Osteoblast (primary cell): Measurements from ENCODE around the gene SSTR5. TPM values are rescaled to one million over a fixed set of nuclear protein-coding genes. Genes with fewer than 3 reads are reported as not detected.

Experiments
- DNase-seq: peaks from one replicate; pipeline ENCODE4 v3.0.0; 2011; ENCODE audit warnings: low spot score, mixed read lengths; ENCODE audit not compliant: insufficient read length; ENCODE audit errors: missing footprints
- H2AFZ ChIP-seq: 2 replicates; pipeline ENCODE4 v1.6.0; 2011; ENCODE audit warnings: mild to moderate bottlenecking, low read length
- H3K27ac ChIP-seq: 2 replicates; pipeline ENCODE4 v1.5.1; 2011; ENCODE audit warnings: mild to moderate bottlenecking, low read depth, low read length, moderate library complexity
- H3K27me3 ChIP-seq: 2 replicates; pipeline ENCODE4 v1.6.0; 2012; ENCODE audit warnings: mild to moderate bottlenecking, control low read depth, inconsistent platforms, low read length, moderate library complexity; ENCODE audit not compliant: insufficient read depth
- H3K36me3 ChIP-seq: 2 replicates; pipeline ENCODE4 v1.5.1; 2011; ENCODE audit warnings: mild to moderate bottlenecking, low read length, control low read depth, moderate library complexity; ENCODE audit not compliant: insufficient read depth
- H3K4me1 ChIP-seq: 2 replicates; pipeline ENCODE4 v1.5.1; 2011; ENCODE audit warnings: mild to moderate bottlenecking, low read length, control low read depth, moderate library complexity; ENCODE audit not compliant: insufficient read depth
- H3K4me2 ChIP-seq: 2 replicates; pipeline ENCODE4 v1.6.0; 2011; ENCODE audit warnings: mild to moderate bottlenecking, low read length; ENCODE audit not compliant: insufficient read depth
- H3K4me3 ChIP-seq: fragments of 200-600 bp; sonication (generic); 3 replicates; pipeline ENCODE4 v1.5.1; 2012; ENCODE audit warnings: mild to moderate bottlenecking, low read length, inconsistent platforms; ENCODE audit not compliant: insufficient read depth
- H3K79me2 ChIP-seq: 2 replicates; pipeline ENCODE4 v1.6.0; 2012; ENCODE audit warnings: mild to moderate bottlenecking, low read length, control low read depth, inconsistent platforms; ENCODE audit not compliant: insufficient read depth
- H3K9me3 ChIP-seq: 2 replicates; pipeline ENCODE4 v1.5.1; 2011; ENCODE audit warnings: low read depth, low read length, control low read depth
- H4K20me1 ChIP-seq: 2 replicates; pipeline ENCODE4 v1.6.0; 2012; ENCODE audit warnings: mild to moderate bottlenecking, low read length, control low read depth; ENCODE audit not compliant: insufficient read depth
- total RNA-seq: library from RNA; depleted of rRNA; stranded (reverse); fragments of >200 nt; gene quantifications from 2 replicates; pipeline ENCODE4 v1.2.3, GENCODE V29; 2012
- TF ChIP-seq, protein P1 (sequence below): IDR thresholded peaks from 2 replicates; pipeline ENCODE4 v1.5.1; 2011; ENCODE audit warnings: mild to moderate bottlenecking, low read depth, low read length, moderate library complexity; ENCODE audit errors: extremely low read depth

The SSTR5 gene
- total RNA-seq, 1 donor = not detected

DNA sequence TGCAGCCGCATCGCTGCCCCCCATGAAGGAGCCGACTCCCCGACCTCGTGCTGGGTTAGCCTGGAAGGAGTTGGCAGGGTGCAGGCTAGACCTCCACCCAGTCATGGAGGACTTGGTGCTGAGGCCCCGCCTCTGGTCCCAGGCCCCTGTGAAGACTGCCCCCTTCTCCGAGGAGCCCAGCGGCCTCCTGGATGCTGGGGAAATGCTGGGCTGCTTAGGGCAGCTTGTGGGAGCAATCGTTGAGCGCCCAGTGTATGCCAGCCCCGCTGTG is 1.8 kb downstream of the SSTR5 start:
- Histone ChIP-seq H3K4me2 (no peak overlapping the region), H3K4me3 (no peak overlapping the region), H3K79me2 (no peaks in the 10 kb centered on the region), H3K9me3 (no peaks in the 10 kb centered on the region), H3K27ac (no peak overlapping the region), H3K4me1 (no peaks in the 10 kb centered on the region), H3K36me3 (no peaks in the 10 kb centered on the region), H4K20me1 (no peaks in the 10 kb centered on the region), H3K27me3 (peaks cover 37% of the 10 kb centered on the region), H2AFZ (no peak overlapping the region)
- DNase-seq = no peak
- TF ChIP-seq, protein P1, sequence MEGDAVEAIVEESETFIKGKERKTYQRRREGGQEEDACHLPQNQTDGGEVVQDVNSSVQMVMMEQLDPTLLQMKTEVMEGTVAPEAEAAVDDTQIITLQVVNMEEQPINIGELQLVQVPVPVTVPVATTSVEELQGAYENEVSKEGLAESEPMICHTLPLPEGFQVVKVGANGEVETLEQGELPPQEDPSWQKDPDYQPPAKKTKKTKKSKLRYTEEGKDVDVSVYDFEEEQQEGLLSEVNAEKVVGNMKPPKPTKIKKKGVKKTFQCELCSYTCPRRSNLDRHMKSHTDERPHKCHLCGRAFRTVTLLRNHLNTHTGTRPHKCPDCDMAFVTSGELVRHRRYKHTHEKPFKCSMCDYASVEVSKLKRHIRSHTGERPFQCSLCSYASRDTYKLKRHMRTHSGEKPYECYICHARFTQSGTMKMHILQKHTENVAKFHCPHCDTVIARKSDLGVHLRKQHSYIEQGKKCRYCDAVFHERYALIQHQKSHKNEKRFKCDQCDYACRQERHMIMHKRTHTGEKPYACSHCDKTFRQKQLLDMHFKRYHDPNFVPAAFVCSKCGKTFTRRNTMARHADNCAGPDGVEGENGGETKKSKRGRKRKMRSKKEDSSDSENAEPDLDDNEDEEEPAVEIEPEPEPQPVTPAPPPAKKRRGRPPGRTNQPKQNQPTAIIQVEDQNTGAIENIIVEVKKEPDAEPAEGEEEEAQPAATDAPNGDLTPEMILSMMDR = no peak

DNA sequence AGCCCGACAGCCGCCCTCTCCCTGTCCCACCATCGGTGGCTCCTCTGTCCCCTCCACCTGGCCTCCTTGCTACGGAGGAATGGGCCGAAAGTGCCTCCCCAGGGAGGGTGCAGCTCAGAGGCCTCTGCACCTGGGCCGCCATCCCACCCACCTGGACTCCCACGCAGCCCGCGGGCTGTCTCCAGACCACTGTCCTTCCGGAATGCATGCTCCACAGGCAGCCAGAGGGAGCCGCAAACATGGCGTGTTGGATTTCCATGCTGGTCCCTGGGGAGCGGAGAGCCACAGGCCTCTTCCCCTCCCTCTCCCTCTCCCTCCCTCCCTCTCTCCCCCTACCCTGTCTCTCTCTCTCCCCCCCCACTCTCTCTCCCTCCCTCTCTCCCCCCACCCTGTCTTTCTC is 3.0 kb downstream of the SSTR5 start:
- Histone ChIP-seq H4K20me1 (no peaks in the 10 kb centered on the region), H3K27me3 (peaks cover 36% of the 10 kb centered on the region)
- TF ChIP-seq, protein P1 = no peak

DNA sequence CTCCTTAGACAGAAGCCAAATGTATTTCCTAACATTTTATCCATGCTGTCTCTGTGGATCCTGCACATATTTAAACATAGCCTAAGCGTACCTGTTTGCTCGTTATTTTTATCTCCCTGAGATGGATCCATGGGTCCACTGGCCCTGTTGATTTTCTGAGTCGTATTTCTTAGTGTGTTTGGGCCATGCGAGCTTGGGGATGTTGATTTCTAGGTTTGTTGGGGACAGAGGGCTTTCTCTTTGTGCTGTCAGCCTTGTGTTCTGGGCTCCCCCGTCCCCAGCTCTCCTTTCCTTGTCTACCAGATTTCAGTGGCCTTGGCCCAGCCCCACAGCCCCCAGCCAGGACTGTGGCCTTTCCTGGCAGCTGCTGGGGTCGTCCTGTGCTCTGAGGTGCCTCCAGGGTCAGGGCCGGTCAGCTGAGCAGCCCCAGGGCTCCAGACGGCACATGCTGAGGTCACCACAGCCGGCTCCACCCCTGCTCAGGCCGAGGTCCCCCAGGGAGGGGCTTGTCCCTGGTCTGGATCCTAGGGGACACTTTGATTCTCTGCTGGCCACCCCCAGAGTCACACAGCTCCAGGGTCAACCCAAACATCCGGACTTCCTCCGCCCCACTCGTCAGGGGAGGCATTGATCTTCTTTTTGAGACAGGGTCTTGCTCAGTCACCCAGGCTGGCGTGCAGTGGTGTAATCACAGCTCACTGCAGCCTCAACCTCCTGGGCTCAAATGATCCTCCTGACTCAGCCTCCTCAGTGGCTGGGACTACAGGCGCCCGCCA is 4.4 kb downstream of the SSTR5 start:
- Histone ChIP-seq H3K27me3 (peaks cover 46% of the 10 kb centered on the region), H3K27ac (no peak overlapping the region)

More for the DNA sequence above, 3.0 kb downstream of the SSTR5 start:
- no peak overlapping the region for H3K27ac ChIP-seq
- no peak for DNase-seq
- H3K4me2 ChIP-seq = no peak overlapping the region
- no peaks in the 10 kb centered on the region for H3K79me2 ChIP-seq
- H3K9me3 ChIP-seq = no peaks in the 10 kb centered on the region
- no peak overlapping the region for H3K4me3 ChIP-seq
- no peaks in the 10 kb centered on the region for H3K4me1 ChIP-seq
- H2AFZ ChIP-seq = no peak overlapping the region
- H3K36me3 ChIP-seq = no peaks in the 10 kb centered on the region

DNA sequence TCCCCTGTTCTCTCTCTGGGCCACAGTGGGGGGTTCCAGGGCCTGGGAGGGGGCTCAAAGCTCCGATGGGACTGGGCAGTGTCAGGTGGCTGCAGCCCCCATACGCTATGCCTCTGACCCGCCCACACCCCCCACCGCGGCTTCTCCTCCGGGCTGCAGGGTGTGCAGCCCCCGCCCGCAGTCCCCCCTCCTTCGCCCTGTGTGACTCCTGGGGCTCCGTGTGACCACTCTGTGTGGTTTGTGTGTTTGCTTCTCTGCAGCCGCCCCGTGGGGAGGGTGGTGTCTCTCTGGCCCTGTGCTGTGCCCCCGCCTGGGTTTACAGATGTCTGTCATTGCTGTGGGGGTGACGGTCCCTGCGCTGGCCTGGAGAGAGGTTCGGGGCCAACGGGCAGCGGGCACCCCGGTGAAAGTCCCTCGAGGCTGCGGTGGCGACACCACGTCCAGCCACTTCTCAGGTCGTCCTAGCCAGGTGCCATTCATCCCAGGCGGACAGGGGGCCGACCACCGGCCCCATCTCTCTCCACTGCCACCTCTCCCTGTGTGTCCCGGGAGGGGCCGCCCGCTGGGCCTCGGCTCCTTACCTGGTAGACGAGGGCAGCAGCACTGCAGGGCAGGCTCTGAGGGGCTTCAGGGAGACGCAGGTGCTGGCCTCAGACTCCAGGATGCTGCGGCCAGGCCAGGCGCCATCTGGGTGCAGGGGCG is 5.5 kb downstream of the SSTR5 start:
- no peaks in the 10 kb centered on the region for H3K36me3 ChIP-seq
- no peak overlapping the region for H3K4me2 ChIP-seq
- DNase-seq = no peak
- no peak overlapping the region for H2AFZ ChIP-seq
- TF ChIP-seq, protein P1 = no peak
- no peak overlapping the region for H3K4me3 ChIP-seq
- H3K27me3 ChIP-seq = peaks cover 55% of the 10 kb centered on the region
- no peaks in the 10 kb centered on the region for H3K9me3 ChIP-seq
- no peaks in the 10 kb centered on the region for H3K79me2 ChIP-seq
- no peak overlapping the region for H3K27ac ChIP-seq
- H4K20me1 ChIP-seq = no peaks in the 10 kb centered on the region
- peaks cover 4% of the 10 kb centered on the region for H3K4me1 ChIP-seq

More for the DNA sequence above, 4.4 kb downstream of the SSTR5 start:
- DNase-seq = no peak
- no peaks in the 10 kb centered on the region for H3K9me3 ChIP-seq
- H3K4me3 ChIP-seq = no peak overlapping the region
- H3K79me2 ChIP-seq = no peaks in the 10 kb centered on the region
- no peak overlapping the region for H2AFZ ChIP-seq
- H4K20me1 ChIP-seq = no peaks in the 10 kb centered on the region
- peaks cover 4% of the 10 kb centered on the region for H3K4me1 ChIP-seq
- H3K4me2 ChIP-seq = no peak overlapping the region
- TF ChIP-seq, protein P1 = no peak
- H3K36me3 ChIP-seq = no peaks in the 10 kb centered on the region
